Right lobe of liver (tissue), 6 donors: ENCODE results near the gene TMEM132D. TPM values are rescaled to one million over a fixed set of nuclear protein-coding genes. Genes with fewer than 3 reads are reported as not detected.

ENCODE experiments used
- ATAC-seq, 4 donors: fragments of 200-7000 bp; cut with Tn5 transposase; one replicate each; pipeline ENCODE4 v1.9.1; 2020; ENCODE audit warnings: mild to moderate bottlenecking in 4 of 4, moderate library complexity in 4 of 4
- DNase-seq, 3 donors: peaks; one replicate each; pipeline ENCODE4 v3.0.0-alpha.2; 2020
- H3K27ac ChIP-seq, 3 donors: fragments of 200-600 bp; one replicate each; pipeline ENCODE4 v1.8.0; 2022
- H3K27me3 ChIP-seq, 2 donors: fragments of 200-600 bp; one replicate each; pipeline ENCODE4 v1.8.0; 2022
- H3K36me3 ChIP-seq, 4 donors: fragments of 200-600 bp; sonication (generic) in 1 of 4; one replicate each; pipeline versions ENCODE4 v1.5.1 to v1.8.0; 2017 to 2022; ENCODE audit warnings: control low read depth in 1 of 4
- H3K4me1 ChIP-seq, 4 donors: fragments of 200-600 bp; sonication (generic) in 1 of 4; one replicate each; pipeline versions ENCODE4 v1.5.1 to v1.8.0; 2017 to 2022; ENCODE audit warnings: control low read depth in 1 of 4
- H3K4me3 ChIP-seq, 3 donors: fragments of 200-600 bp; one replicate each; pipeline ENCODE4 v1.8.0; 2022
- H3K9me3 ChIP-seq, 4 donors: fragments of 200-600 bp; sonication (generic) in 1 of 4; one replicate each; pipeline versions ENCODE4 v1.5.1 to v1.8.0; 2017 to 2022; ENCODE audit warnings: control low read depth in 1 of 4
- POLR2A ChIP-seq: fragments of 450-650 bp; IDR thresholded peaks from one replicate; pipeline ENCODE4 v1.6.1; 2017; ENCODE audit warnings: antibody characterized with exemption, mild to moderate bottlenecking
- WGBS: methylation state at CpG from one replicate; pipeline ENCODE4 v1.1.6; 2018; ENCODE audit warnings: low coverage, low lambda C conversion rate; ENCODE audit not compliant: insufficient coverage; ENCODE audit errors: missing lambda C conversion rate; 5-methylcytosine and 5-hydroxymethylcytosine counted together
- intact Hi-C, 2 donors: fragments of 100-400 bp; cut with DNase I; formaldehyde crosslinking; loops; one replicate each; pipeline versions ENCODE4 v1.11.2 to v1.14.1; 2022
- total RNA-seq, 6 experiments: library from RNA; depleted of rRNA in 2 of 6; stranded (reverse); fragments of >200 nt in 2 of 6; fragmentation: NEBNext Ultra II Directional in 3 of 6; extraction: Animal tissue kit (Norgen Biotek cat#: 25700) in 3 of 6; gene quantifications; one replicate each; pipeline versions ENCODE4 v1.1.0 to v1.2.4, GENCODE V29; 2016 to 2023
- TF ChIP-seq, protein P1 (sequence below), 4 donors: fragments of 200-600 bp in 3 of 4; fragments of 450-650 bp in 1 of 4; IDR thresholded peaks; one replicate each; pipeline versions ENCODE4 v1.5.1 to v1.8.0; 2016 to 2022; ENCODE audit warnings: antibody characterized with exemption in 4 of 4, mild to moderate bottlenecking in 2 of 4
- donor health status: DM: no; HTN: yes; CAD: no.
- donor health status: DM: no; HTN: no; CAD: no.
- donor health status: DM: no; HTN: no; CAD: no.
- donor health status: DM: no; HTN: yes; CAD: no.
- donor health status: DM: no; HTN: yes; CAD: no.

The TMEM132D gene
- total RNA-seq, 6 experiments from 2014 or later: 0.10 to 0.35 (median 0.33) TPM; not detected in 3

DNA sequence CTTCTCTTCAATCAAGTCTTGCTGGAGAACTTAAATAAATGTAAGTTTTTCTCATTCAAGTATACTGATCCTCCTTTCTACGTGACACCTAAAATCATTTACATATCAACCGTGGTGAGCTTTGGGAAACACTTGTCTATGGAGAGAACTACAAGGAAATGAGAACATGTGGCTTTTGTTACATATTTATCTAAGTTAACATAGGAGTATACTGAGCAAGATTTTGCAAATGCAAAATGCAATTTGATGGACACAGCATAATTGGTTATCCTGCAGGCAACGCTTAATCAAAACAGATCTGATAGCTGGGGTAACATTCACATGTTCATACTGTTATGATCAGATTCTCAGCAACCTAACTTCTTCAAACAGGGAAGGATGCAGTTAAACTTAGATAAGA, 376.3 kb downstream of the TMEM132D start:
- intact Hi-C loops: no loop called here
- TF ChIP-seq, protein P1, sequence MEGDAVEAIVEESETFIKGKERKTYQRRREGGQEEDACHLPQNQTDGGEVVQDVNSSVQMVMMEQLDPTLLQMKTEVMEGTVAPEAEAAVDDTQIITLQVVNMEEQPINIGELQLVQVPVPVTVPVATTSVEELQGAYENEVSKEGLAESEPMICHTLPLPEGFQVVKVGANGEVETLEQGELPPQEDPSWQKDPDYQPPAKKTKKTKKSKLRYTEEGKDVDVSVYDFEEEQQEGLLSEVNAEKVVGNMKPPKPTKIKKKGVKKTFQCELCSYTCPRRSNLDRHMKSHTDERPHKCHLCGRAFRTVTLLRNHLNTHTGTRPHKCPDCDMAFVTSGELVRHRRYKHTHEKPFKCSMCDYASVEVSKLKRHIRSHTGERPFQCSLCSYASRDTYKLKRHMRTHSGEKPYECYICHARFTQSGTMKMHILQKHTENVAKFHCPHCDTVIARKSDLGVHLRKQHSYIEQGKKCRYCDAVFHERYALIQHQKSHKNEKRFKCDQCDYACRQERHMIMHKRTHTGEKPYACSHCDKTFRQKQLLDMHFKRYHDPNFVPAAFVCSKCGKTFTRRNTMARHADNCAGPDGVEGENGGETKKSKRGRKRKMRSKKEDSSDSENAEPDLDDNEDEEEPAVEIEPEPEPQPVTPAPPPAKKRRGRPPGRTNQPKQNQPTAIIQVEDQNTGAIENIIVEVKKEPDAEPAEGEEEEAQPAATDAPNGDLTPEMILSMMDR (IDR thresholded peaks at IDR 0.05): no peak
- TF ChIP-seq POLR2A: no peak
- Histone ChIP-seq H3K9me3 (no peaks in the 10 kb centered on the region), H3K27ac (no peak overlapping the region), H3K4me1 (no peaks in the 10 kb centered on the region), H3K4me3 (no peak overlapping the region), H3K27me3 (no peaks in the 10 kb centered on the region), H3K36me3 (no peaks in the 10 kb centered on the region)
- ATAC-seq (no peak), DNase-seq (no peak)
- 51% methylated on average over 3 of the region's 3 CpGs for WGBS

DNA sequence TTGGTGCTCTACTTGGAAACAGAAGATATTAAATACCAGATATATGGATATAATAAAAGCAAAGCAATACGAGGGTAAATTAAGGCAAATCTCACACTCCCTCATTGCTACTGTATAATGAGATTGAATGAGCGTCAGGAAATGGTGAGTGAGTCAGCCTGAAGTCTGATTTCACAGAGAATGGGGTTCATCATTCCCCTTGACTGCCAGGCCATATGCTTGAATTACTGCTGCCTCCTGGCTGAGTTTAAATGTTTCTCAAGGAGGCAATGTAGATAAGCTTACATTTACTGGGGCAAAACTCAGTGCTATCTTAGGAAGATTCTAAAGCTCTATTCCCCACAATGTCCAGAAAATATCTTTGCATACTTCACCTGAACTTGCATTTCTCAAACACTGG, 380.2 kb downstream of the TMEM132D start:
- H3K27ac ChIP-seq: no peak overlapping the region
- H3K36me3 ChIP-seq: no peaks in the 10 kb centered on the region
- 43% methylated on average over 2 of the region's 2 CpGs for WGBS
- intact Hi-C loops: no loop called here
- TF ChIP-seq, protein P1 (IDR thresholded peaks at IDR 0.05): no peak
- no peak for TF ChIP-seq POLR2A
- no peaks in the 10 kb centered on the region for H3K27me3 ChIP-seq
- no peak for ATAC-seq
- H3K4me1 ChIP-seq: no peaks in the 10 kb centered on the region
- no peak for DNase-seq
- H3K4me3 ChIP-seq: no peak overlapping the region
- no peaks in the 10 kb centered on the region for H3K9me3 ChIP-seq

DNA sequence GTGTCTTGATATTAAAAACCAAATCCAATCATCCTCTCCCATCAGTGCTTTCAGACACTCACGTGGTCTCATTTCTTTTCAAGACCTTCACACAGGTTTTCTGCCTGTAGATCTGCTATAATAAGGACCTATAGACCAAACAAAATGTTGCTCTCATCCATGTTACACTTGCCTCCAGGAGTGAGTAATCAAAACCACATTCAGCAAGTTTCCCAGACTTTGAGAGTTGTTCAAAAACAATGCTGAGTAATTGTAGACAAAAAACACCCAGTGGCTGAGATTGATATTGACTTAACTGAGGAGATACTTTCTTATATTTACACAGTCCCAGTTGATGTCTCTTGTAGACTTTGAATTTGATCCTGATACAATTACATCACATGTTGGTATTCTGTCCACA, 383.1 kb downstream of the TMEM132D start:
- no peak overlapping the region for H3K4me3 ChIP-seq
- H3K9me3 ChIP-seq: no peaks in the 10 kb centered on the region
- no peaks in the 10 kb centered on the region for H3K36me3 ChIP-seq
- TF ChIP-seq, protein P1 (IDR thresholded peaks at IDR 0.05): no peak
- no peak for TF ChIP-seq POLR2A
- H3K27me3 ChIP-seq: no peaks in the 10 kb centered on the region
- no peak overlapping the region for H3K27ac ChIP-seq
- ATAC-seq: no peak
- H3K4me1 ChIP-seq: no peaks in the 10 kb centered on the region
- 36% methylated on average over 1 of the region's 1 CpG for WGBS
- intact Hi-C loops: no loop called here
- DNase-seq: no peak

DNA sequence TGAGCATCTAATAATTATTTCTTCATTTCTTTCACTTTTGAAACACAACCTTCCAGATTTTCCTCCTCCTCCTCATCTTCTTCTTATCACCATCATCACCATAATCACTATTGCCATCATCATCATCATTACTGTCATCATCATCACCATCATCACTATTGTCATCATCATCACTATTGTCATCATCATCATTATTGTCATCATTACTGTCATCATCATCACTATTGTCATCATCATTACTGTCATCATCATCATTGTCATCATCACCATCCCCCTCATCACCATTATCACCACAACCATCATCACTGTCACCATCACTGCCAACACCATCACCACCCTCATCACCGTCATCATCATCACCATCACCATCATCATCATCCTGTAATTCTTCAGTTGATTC, 400.0 kb downstream of the TMEM132D start:
- WGBS: 55% methylated on average over 1 of the region's 1 CpG
- DNase-seq (no peak), ATAC-seq (no peak)
- Histone ChIP-seq H3K27ac (no peak overlapping the region), H3K27me3 (no peaks in the 10 kb centered on the region), H3K4me3 (no peak overlapping the region), H3K4me1 (no peaks in the 10 kb centered on the region), H3K36me3 (no peaks in the 10 kb centered on the region), H3K9me3 (no peaks in the 10 kb centered on the region)
- intact Hi-C loops: no loop called here
- TF ChIP-seq, protein P1 (IDR thresholded peaks at IDR 0.05): no peak
- no peak for TF ChIP-seq POLR2A

DNA sequence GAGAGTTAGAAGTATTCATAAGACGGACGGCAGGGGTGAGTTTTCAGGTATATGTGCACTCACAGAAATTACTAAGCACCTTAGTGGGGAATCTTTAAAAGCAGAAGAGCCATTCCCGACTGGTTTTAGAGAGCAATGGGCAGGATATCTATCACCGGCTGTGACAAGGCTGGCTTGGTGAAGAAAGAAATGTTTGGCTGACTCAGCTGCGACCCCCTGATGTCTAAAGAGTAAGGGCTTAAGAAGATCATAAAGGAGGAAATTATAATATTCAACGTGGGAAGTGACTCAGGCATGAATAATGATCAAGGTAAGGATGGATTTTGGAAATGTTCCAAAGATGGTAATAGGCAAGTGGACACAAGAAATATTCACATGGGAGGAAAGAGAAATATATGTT, 407.6 kb downstream of the TMEM132D start:
- no peak for ATAC-seq
- no peak overlapping the region for H3K4me3 ChIP-seq
- no peak for DNase-seq
- no peaks in the 10 kb centered on the region for H3K36me3 ChIP-seq
- no peak overlapping the region for H3K27ac ChIP-seq
- intact Hi-C loops: no loop called here
- no peaks in the 10 kb centered on the region for H3K27me3 ChIP-seq
- 50% methylated on average over 6 of the region's 6 CpGs for WGBS
- H3K9me3 ChIP-seq: no peaks in the 10 kb centered on the region
- no peaks in the 10 kb centered on the region for H3K4me1 ChIP-seq
- TF ChIP-seq, protein P1 (IDR thresholded peaks at IDR 0.05): no peak
- no peak for TF ChIP-seq POLR2A
